Activated CD8-positive, alpha-beta memory T cell treated with anti-CD3 and anti-CD28 coated beads, Interleukin-2, amount 50 U/mL, for 24 hours (primary cell): ENCODE measurements around the gene RAB11B.
A peak's percentile ranks its signal among the peaks of the same experiment; 100 is the strongest.
"Not testable (repeated sequence)": the region's sequence is repeated elsewhere in the genome, so short reads cannot be mapped to it uniquely, and the experiment has no call there.

Experiments used
- DNase-seq: peaks from one replicate; pipeline ENCODE4 v3.0.0-alpha.2; 2020; ENCODE audit errors: extremely low read depth

The RAB11B gene

DNA sequence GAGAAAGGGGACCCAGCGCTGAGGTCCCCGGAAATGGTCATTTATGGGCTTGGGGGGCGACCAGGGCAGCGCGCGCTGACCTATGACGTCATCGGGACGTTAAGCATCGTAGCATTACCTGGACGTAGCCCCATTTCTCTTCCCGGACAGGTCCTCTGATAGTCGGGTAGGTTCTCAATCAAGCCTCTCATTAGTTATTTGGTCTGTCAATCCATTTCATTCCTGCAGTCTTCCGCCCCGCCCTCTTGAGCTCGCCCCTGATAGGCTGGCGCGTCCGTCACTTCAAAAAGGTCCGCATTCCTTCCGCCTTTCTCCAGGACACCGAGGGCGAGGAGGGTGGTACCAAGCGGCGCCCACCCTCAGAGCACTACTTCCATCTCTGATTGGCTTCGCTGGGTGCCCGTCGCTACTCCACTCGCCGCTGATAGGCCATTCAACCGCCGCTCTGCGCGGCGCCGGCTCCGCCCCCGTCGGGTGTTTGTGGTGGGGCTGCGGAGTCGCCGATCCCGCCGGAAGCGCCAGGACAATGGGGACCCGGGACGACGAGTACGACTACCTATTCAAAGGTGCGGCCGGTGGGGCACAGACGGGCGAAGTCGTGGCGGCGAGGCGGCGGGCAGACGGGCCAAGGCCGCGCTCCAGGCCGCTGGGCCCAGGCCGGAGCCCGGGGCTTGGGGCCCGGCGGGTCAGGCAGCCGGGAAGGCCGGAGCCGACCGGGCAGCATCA is at the start of gene RAB11B:
Gene RAB11B (plus strand): TSS at position 470 of the 726 bp plus-strand sequence. CDS start 57 bp downstream, at position 527.
- DNase-seq = peak; percentile 96

DNA sequence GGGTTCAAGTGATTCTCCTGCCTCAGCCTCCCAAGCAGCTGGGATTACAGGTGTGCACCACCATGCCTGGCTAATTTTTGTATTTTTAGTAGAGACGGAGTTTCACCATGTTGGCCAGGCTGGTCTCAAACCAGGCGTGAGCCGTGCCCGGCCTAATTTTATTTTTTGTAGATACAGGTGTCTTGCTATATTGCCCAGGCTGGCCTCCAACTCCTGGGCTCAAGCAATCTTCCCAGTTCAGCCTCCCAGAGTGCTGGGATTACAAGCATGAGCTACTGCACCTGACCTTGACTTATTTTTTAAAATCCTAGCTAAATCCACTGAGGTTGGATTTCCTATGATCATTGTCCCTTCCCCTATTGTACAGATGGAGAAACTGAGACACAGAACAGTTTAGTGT is 48.7 kb upstream of the RAB11B start:
- DNase-seq = not testable (repeated sequence)

DNA sequence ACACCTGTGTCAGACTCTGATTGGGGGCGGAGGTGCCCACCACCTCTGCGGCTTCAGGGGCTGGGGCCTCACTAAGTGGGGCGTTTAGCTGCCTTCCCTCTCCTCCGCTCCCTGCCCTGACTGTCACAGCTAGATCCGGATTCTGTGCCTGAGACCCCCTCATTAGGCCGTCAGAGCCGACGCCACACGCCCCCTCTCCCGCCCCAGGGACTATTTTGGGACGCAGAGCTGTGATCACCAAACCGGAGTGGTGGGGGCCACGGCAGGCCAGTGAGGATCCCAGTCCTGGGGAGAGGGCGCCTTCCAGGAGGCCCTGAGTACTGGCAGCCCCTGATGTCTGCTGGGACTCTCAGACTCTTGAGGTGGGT is 47.9 kb upstream of the RAB11B start:
- no peak for DNase-seq

DNA sequence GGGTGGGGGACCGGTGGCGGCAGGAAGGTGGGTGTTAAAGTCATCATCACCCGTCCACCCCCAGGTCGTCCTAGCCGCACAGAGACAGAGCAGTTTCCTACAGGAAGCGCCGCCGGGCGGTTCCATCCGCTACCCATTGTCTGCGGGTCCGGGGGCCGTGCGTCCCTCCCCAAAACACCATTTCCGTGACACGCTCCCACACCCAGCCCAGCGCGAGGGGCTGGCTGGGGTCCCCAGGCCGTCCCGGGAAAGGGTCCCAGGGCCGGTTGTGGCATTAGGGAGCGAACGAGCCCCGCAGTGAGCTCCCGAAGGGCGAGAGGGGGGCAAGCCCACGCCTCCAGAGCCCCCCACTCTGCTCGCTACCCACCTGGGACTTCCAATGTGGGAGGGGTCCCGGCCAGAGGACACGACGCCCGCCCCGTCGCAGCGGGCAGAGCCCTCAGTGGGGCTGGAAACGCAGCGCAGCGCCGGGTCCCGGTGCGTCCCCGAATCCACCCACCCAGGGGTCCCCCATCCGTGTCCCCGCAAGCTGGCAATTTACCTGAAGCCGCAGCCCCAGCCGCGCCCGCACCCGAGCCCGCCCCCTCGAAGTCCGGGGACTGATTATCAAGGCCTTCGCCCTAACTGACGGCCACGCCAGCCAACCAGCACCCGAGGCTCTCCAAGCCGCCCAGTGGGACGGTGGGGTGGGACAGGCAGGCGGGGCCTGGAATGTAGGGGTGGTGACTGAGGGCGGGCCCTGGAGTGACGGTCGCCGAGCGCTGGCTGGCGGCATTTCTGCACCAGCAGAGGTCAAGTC is 47.3 kb upstream of the RAB11B start, which contains the start of gene KANK3:
Gene KANK3 (minus strand): TSS at position 579 of the 799 bp plus-strand sequence. CDS start 5,434 bp downstream, outside the sequence.
- peak; percentile 81 for DNase-seq

DNA sequence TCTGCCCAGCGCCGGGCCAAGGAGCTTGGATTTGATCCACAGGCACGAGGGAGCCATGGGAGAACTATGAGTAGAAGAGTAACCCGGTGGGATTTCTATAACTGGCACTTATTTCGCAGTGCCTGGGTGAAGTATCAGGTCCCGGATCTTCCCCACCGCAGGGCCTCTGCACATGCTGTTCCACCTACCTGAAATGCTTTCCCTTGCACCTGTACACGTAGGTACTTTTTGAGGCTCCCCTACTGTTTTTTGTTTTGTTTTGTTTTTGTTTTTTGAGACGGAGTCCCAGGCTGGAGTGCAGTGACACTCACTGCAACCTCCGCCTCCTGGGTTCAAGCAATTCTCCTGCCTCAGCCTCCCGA is 46.7 kb upstream of the RAB11B start:
- DNase-seq = no peak

DNA sequence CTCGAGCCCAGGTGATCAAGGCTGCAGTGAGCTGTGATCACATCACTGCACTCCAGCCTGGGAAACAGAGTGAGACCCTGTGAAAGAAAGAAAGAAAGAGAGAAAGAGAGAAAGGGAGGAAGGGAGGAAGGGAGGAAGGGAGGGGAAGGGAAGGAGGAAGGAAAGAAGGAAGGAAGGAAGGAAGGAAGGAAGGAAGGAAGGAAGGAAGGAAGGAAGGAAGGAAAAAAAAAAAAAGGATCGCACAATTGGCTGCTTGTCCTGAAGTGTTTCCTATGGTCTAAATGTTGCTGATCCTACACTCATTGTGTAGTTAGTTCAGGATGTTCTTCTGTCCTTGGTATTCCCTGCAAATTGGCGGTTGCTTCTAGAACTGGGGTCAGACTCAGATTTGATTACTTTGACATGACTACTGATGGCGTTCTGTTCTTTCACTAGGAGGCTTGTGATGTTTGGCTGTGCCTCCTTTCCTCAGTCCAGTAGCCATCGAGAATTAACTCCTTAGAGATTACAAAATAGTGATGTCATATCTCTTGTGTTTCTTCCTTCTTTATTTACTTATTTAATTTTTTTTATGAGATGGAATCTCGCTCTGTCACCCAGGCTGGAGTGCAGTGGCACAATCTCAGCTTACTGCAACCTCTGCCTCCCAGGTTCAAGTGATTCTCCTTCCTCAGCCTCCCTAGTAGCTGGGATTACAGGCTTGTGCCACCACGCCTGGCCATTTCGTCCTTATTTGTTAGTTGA is 40.4 kb upstream of the RAB11B start:
- DNase-seq = not testable (repeated sequence)

DNA sequence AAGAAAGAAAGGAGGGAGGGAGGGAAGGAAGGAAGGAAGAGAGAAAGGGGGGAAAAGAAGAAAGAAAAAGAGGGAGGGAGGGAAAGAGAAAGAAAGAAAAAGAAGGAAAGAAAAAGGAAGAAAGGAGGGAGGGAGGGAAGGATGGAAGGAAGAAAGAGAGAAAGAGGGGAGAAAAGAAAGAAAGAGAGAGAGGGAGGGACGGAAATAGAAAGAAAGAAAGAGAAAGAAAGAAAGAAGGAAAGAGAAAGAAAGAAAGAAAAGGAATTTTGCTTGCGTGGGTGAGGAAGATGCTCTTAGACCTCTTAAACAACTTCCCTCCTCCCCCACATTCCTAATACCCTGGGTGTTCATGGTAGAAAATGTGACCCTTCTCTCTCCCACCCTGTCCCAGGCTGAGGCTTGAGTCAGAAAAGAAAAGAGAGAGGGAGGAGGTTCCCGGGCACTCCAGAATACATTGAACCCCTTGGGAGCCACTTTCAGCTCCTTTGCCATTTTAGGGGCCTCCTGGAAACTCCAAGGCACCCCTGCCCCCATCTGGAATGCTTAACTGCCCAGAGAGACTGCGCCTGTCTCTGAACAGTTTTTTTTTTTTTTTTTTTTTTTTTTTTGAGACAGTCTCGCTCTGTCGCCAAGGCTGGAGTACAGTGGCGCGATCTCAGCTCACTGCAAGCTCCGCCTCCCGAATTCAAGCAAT is 37.9 kb upstream of the RAB11B start:
- DNase-seq = no peak

DNA sequence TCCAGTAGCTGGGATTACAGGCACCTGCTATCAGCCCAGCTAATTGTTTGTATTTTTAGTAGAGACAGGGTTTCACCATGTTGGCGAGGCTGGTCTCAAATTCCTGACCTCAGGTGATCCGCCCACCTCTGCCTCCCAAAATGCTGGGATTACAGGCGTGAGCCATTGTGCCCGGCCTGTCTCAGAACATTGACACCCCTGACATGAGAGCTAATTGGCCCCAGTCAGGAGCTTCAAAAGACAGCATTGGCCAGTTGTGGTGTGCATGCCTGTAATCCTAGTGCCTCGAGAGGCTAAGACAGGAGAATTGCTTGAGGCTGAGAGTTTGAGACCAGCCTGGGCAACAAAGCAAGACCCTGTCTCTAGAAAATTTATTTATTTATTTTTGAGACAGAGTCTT is 37.3 kb upstream of the RAB11B start:
- not testable (repeated sequence) for DNase-seq

DNA sequence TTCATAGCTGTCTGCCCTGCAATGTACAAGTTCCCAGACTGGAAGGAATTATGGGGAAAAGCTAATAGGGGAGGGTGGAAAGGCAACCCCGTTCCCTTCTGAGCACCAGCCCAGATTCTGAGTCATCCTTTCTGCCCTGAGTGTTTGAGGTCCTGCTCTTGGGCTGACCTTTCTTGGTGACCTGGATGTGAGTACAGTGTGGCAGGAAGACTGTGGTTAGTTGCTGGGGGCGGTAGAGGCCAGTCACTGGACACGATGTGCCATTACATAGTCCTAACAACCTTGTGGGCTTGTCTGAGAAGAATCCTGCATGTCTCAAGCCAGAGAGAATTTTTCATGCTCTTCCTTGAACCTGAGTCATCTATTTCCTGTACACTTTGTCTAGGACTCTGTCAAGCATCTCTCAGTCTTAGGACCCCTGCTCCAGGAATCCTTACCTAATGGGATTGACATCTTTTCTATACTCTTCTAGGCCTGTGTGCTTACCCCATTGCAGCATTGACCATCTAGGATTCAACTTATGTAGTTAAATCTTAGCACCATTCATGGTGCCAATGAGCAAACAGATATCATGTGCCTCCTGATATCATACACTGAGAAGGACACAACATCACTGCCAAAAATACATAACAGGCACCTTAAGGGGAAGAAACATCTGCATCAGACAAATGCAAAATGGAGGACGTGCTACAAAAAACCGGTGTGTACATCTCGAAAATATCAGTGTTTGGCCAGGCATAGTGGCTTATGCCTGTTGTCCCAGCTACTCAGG is 34.3 kb upstream of the RAB11B start:
- no peak for DNase-seq

DNA sequence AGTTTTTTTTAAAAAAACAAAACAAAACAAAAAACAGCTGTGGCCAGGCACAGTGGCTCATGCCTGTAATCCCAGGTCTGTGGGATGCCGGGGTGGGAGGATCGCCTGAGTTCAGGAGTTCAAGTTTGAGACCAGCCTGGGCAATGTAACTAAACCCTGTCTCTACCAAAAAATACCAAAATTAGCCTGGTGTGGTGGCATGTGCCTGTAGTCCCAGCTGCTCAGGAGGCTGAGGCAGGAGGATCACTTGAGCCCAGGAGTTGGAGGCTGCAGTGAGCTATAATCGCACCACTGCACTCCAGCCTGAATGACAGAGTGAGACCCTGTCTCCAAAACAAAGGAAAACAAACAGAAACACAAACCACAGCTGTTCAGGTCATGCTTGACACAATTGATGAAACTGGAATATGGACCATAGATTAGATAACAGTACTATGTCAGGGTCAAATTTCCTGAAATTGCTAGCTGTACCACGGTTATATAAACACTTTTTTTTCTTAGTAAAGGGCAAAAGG is 33.1 kb upstream of the RAB11B start:
- DNase-seq = no peak

DNA sequence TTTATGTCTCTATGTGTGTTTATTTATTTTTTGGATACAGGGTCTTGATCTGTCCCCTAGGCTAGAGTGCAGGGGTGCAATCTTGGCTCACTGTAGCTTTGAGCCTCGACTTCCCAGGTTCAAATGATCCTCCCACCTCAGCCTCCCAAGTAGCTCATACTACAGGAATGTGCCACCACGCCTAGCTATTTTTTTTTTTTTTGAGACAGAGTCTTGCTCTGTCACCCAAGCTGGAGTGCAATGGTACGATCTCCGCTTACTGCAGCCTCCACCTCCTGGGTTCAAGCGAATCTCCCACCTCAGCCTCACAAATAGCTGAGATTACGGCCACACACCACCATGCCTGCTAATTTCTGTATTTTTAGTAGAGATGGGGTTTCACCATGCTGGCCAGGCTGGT is 31.2 kb upstream of the RAB11B start:
- DNase-seq = no peak

DNA sequence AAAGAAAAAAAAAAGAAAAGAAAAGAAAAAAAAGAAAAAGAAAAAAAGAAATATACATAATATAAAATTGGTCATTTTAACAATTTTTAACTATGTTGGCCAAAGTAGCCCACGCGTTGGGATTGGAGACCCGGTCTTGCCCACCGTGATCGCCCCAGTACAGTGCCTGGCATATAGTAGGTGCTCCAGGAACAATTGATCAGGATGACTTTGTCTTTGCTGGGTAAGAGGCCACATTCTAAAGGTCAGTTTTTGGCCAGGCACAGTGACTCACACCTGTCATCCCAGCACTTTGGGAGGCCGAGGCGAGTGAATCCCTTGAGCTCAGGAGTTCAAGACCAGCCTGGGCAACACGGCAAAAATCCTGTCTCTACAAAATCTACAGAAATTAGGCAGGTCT is 30.0 kb upstream of the RAB11B start:
- DNase-seq = no peak

DNA sequence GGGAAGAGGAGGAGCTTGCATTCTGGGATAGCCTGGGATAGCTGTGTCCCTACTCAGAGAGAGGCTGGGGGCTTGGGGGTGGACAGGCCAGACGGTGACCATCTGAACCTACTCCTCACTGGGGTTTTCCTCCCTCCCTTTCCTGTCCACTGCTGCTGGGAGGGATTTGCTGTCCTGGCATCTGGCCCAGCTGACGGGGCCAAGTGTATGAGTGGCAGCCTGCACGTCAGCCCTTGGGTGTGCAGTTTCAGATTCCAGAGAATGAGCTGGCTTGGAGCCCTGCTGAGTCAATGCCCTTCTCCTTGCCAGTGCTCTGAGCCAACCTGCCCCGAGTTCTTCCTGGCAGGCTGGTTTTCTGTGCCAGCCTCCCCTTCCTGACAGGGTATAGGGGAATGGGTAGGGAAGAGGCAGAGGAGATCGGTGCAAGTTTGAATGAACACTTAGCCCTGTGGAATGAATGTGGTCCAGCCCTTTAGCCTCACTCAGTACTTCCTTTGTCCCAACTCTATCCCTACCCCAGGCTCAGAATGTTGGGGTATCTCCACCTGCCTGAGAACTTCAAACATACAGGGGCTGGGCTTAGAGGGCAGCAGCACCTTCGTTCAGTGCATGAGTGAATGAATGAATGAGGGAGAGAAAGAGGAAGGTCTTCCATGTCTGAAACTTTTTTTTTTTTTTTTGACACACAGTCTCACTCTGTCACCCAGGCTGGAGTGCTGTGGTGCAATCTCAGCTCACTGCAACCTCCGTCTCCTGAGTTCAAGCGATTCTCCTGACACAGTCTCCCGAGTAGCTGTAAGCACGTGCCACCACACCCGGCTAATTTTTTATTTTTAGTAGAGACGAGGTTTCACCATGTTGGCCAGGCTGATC is 28.0 kb upstream of the RAB11B start:
- DNase-seq = no peak

DNA sequence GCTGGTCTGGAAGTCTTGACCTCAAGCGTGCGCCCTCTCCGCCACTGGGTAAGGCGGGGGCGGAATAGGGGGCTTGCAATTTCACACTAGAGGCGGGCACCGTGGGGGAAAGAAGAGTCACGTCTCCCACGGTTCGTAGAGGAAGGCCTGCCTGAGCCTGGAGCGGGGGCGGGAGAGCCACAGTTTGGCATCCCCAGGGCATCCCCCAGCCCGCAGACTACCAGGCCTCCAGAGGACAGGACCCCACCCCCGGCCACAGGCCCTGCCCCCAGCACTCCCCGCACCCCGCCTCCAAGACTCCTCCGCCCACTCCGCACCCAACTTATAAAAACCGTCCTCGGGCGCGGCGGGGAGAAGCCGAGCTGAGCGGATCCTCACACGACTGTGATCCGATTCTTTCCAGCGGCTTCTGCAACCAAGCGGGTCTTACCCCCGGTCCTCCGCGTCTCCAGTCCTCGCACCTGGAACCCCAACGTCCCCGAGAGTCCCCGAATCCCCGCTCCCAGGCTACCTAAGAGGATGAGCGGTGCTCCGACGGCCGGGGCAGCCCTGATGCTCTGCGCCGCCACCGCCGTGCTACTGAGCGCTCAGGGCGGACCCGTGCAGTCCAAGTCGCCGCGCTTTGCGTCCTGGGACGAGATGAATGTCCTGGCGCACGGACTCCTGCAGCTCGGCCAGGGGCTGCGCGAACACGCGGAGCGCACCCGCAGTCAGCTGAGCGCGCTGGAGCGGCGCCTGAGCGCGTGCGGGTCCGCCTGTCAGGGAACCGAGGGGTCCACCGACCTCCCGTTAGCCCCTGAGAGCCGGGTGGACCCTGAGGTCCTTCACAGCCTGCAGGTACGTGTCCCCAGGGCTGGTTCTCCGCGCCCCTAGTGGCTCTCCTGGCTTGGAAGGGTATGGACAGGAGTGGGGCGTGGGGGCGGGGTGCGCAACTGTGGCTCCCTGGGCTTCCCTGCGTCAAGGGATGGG is 26.1 kb upstream of the RAB11B start, which contains the start of gene ANGPTL4:
Gene ANGPTL4 (plus strand): TSS at position 353 of the 969 bp plus-strand sequence. CDS start 167 bp downstream, at position 520.
- DNase-seq = no peak

DNA sequence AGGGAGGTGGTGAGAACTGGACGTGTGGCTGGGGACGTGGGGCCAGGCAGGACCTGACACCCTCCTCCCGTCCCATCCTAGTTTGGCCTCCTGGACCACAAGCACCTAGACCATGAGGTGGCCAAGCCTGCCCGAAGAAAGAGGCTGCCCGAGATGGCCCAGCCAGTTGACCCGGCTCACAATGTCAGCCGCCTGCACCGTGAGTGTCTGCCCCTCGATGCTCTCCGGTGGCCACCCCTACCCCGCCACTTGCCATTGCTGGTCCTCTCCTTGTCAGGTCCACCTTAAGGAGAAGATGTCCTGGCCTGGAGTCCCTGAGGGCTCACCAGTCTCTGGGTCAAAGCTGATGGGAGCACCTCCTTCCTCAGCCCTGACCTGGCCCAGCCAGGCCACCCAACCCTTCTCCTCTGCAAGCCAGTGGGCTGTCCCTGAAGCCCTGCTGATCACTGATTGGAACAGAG is 24.0 kb upstream of the RAB11B start:
- DNase-seq = no peak

DNA sequence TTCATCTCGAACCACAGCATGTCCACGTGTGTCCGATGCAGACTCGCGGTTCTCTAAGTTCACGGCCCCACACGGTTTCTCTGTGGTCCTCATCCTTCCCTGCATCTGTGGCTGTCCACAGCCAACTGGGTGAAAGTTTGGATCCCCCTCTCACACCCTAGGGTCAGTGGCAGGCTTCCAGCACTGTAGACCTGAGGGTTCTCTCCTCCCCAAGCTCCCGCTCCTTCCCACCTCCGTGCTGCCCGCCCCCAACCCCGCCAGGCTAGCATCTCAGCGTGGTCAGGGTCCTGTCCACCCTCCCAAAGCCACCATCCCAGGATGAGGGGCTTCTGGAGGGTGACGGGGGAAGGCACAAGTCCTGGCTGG is 23.2 kb upstream of the RAB11B start:
- no peak for DNase-seq

DNA sequence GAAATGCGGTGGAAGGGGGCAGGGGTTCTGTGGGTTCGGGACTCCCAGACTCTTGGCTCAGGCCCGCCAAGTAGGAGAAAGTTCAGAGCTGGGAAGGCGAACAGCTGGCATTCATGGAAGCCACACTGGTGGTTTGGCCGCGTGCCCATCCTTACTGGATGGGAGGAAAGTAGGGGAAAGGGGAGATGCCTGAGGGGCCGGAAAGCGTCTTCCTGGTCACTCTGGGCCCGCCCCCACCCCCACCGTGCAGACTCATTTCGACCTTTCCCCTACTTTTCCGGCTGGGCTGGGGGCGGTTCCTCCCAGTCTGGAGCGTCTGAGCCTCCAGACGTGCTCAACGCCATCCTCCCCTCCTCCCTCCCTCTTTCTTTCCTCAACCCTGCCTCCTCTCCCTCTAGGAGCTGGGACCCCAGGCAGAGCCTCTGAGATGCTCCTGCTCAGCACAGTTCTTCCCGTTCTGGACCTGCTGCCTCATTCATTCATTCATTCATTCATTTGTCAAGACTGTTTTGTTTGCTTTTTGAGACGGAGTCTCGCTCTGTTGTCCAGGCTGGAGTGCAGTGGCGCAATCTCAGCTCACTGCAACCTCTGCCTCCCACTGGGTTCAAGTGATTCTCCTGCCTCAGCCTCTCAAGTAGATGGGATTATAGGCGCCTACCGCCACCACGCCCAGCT is 22.7 kb upstream of the RAB11B start:
- DNase-seq = no peak
